Measurements from ENCODE around the gene SETD9.

Gene SETD9

GRCh38 chr5:56909294-56910209, at the start of gene SETD9:
TSS of gene SETD9 (plus strand) at chr5:56909596. CDS start at chr5:56909646, 50 bp downstream.
- H3K4me3 ChIP-seq (ENCODE audit: low read depth, low read length): peak within 1 kb of the TSS; percentile 80

GRCh38 chr5:56861893-56862485, 47.4 kb upstream of the SETD9 start:
- no peak overlapping the region for H3K4me3 ChIP-seq (ENCODE audit: low read depth, low read length)

GRCh38 chr5:56862909-56863308, 46.5 kb upstream of the SETD9 start:
- H3K4me3 ChIP-seq (ENCODE audit: low read depth, low read length): no peak overlapping the region

GRCh38 chr5:56871777-56872176, 37.6 kb upstream of the SETD9 start:
- H3K4me3 ChIP-seq (ENCODE audit: low read depth, low read length): no peak overlapping the region

- no peak overlapping the region for H3K4me3 ChIP-seq (ENCODE audit: low read depth, low read length)
Measured at GRCh38 chr5:56873056-56873455, 36.3 kb upstream of the SETD9 start.

GRCh38 chr5:56876327-56876726, 33.1 kb upstream of the SETD9 start:
- H3K4me3 ChIP-seq (ENCODE audit: low read depth, low read length): no peak overlapping the region

- no peak overlapping the region for H3K4me3 ChIP-seq (ENCODE audit: low read depth, low read length)
Measured at GRCh38 chr5:56881571-56881970, 27.8 kb upstream of the SETD9 start.

GRCh38 chr5:56893251-56893951, 16.0 kb upstream of the SETD9 start:
- H3K4me3 ChIP-seq (ENCODE audit: low read depth, low read length): no peak overlapping the region

GRCh38 chr5:56896763-56897162, 12.6 kb upstream of the SETD9 start:
- H3K4me3 ChIP-seq (ENCODE audit: low read depth, low read length): no peak overlapping the region

GRCh38 chr5:56898213-56898612, 11.2 kb upstream of the SETD9 start:
- no peak overlapping the region for H3K4me3 ChIP-seq (ENCODE audit: low read depth, low read length)

- H3K4me3 ChIP-seq (ENCODE audit: low read depth, low read length): no peak overlapping the region
Measured at GRCh38 chr5:56900395-56900794, 9.0 kb upstream of the SETD9 start.

- no peak overlapping the region for H3K4me3 ChIP-seq (ENCODE audit: low read depth, low read length)
Measured at GRCh38 chr5:56900858-56901578, 8.4 kb upstream of the SETD9 start.

- H3K4me3 ChIP-seq (ENCODE audit: low read depth, low read length): peak overlapping the region; percentile 66
Measured at GRCh38 chr5:56908942-56909293, 478 bp upstream of the SETD9 start.

GRCh38 chr5:56910210-56910965, 992 bp downstream of the SETD9 start:
- H3K4me3 ChIP-seq (ENCODE audit: low read depth, low read length): peak overlapping the region; percentile 80

GRCh38 chr5:56913766-56914165, 4.4 kb downstream of the SETD9 start:
- H3K4me3 ChIP-seq (ENCODE audit: low read depth, low read length): no peak overlapping the region

- no peak overlapping the region for H3K4me3 ChIP-seq (ENCODE audit: low read depth, low read length)
Measured at GRCh38 chr5:56914678-56915077, 5.3 kb downstream of the SETD9 start.

GRCh38 chr5:56917534-56917933, 8.1 kb downstream of the SETD9 start:
- H3K4me3 ChIP-seq (ENCODE audit: low read depth, low read length): no peak overlapping the region

- no peak overlapping the region for H3K4me3 ChIP-seq (ENCODE audit: low read depth, low read length)
Measured at GRCh38 chr5:56918054-56918453, 8.7 kb downstream of the SETD9 start.

GRCh38 chr5:56919942-56920662, 10.7 kb downstream of the SETD9 start:
- no peak overlapping the region for H3K4me3 ChIP-seq (ENCODE audit: low read depth, low read length)

- H3K4me3 ChIP-seq (ENCODE audit: low read depth, low read length): no peak overlapping the region
Measured at GRCh38 chr5:56922922-56923321, 13.5 kb downstream of the SETD9 start.

All from iPS-11a (cell line).